Pancreas (tissue), 10 donors: Measurements from ENCODE around the gene PRRC1. TPM values are rescaled to one million over a fixed set of nuclear protein-coding genes. Genes with fewer than 3 reads are reported as not detected.

Experiments
- ATAC-seq, 4 donors: fragments of 200-7000 bp; cut with Tn5 transposase; one replicate each; pipeline versions ENCODE4 v1.8.0 to v1.9.1; 2020; ENCODE audit warnings: mild to moderate bottlenecking in 4 of 4, moderate library complexity in 4 of 4
- DNase-seq, 6 donors: peaks; one replicate each; pipeline ENCODE4 v3.0.0-alpha.2; 2020
- FAIRE-seq: peaks from 2 replicates; lab custom pipeline; 2012; peaks lifted over from hg19 to GRCh38; lab: Jason Lieb, UNC
- H3K27ac ChIP-seq, 4 donors: fragments of 200-600 bp; sonication (generic); 1 replicate in 3 of 4; 2 replicates in 1 of 4; pipeline versions ENCODE4 v1.5.0 to v1.8.0; 2020
- H3K27me3 ChIP-seq, 4 donors: fragments of 200-600 bp; one replicate each; pipeline ENCODE4 v1.8.0; 2021
- H3K36me3 ChIP-seq, 3 donors: fragments of 200-600 bp; sonication (generic) in 1 of 3; one replicate each; pipeline versions ENCODE4 v1.5.0 to v1.8.0; 2020 to 2021
- H3K4me1 ChIP-seq, 3 donors: fragments of 200-600 bp; one replicate each; pipeline ENCODE4 v1.8.0; 2021
- H3K4me3 ChIP-seq, 4 donors: fragments of 200-600 bp; sonication (generic) in 2 of 4; one replicate each; pipeline versions ENCODE4 v1.5.0 to v1.8.0; 2020 to 2021
- H3K9me3 ChIP-seq, 4 donors: fragments of 200-600 bp; one replicate each; pipeline ENCODE4 v1.8.0; 2021
- CTCF ChIP-seq, 4 donors: fragments of 200-600 bp; sonication (generic) in 3 of 4; IDR thresholded peaks; one replicate each; pipeline versions ENCODE4 v1.5.0 to v1.8.0; 2021; ENCODE audit warnings: antibody characterized with exemption in 4 of 4
- WGBS, 2 donors: extraction: QIAGEN DNeasy Blood & Tissue Kit; methylation state at CpG; one replicate each; pipeline ENCODE4 v1.1.7; 2013; 5-methylcytosine and 5-hydroxymethylcytosine counted together
- intact Hi-C, 3 donors: fragments of 100-400 bp; cut with DNase I; formaldehyde crosslinking; loops; one replicate each; pipeline versions ENCODE4 v1.11.1 to v1.14.2; 2022
- polyA plus RNA-seq, 2 donors: library from polyadenylated mRNA; stranded (reverse); fragments of 200-250 nt; gene quantifications; one replicate each; pipeline ENCODE4 v1.2.3, GENCODE V29; 2013
- total RNA-seq, 6 donors: library from RNA; stranded (reverse); fragmentation: NEBNext Ultra II Directional in 4 of 6; extraction: Animal tissue kit (Norgen Biotek cat#: 25700) in 4 of 6; gene quantifications; one replicate each; pipeline versions ENCODE4 v1.2.1 to v1.2.4, GENCODE V29; 2021 to 2023
- donor health status: healthy with polysubstance abuse.
- donor health status: DM: no; HTN: no; CAD: no; lungs with moderate emphysema.
- donor health status: DM: no; HTN: no; CAD: no.
- donor health status: control.
- donor health status: control.
- donor health status: Bipolar disorder and iron deficiency.
- donor health status: DM: yes; HTN: yes; CAD: no.
- donor health status: DM: no; HTN: no; CAD: no.
- donor health status: DM: no; HTN: no; CAD: no.
- donor health status: DM: yes; HTN: yes; CAD: no.

PRRC1 gene
- total RNA-seq, result 10 to 100 TPM; 25.7 to 46.7 (median 36.6) TPM
- 10 to 100 TPM; 17.7 to 19.4 TPM for polyA plus RNA-seq

GRCh38 chr5:127517480-127518318 lies at the start of gene PRRC1:
Gene PRRC1 (plus strand): TSS chr5:127517640. CDS start chr5:127523480, 5,840 bp downstream.
- Histone ChIP-seq H3K27ac (peak within 1 kb of the TSS; percentile 76 to 94 (median 88)), H3K4me3 (peak within 1 kb of the TSS; percentile 66 to 95 (median 92)), H3K36me3 (no peaks in the 10 kb centered on the region), H3K9me3 (no peaks in the 10 kb centered on the region), H3K4me1 (peaks cover 0 to 15% (median 10%) of the 10 kb centered on the region in 3 donors), H3K27me3 (no peaks in the 10 kb centered on the region)
- DNase-seq (peak; percentile 77 to 91 (median 84)), FAIRE-seq (no peak), ATAC-seq (peak; percentile 91 to 96 (median 96))
- TF ChIP-seq CTCF (IDR thresholded peaks at IDR 0.05), result no peak
- WGBS, 2 donors, result 0% methylated on average over 69 to 80 of the region's 80 CpGs
- intact Hi-C loops, result no loop called here

GRCh38 chr5:127471211-127471610 lies 46.2 kb upstream of the PRRC1 start:
- FAIRE-seq (no peak), ATAC-seq (no peak), DNase-seq (no peak)
- no peak overlapping the region for H3K4me3 ChIP-seq
- 64 to 79% methylated on average over 2 of the region's 2 CpGs for WGBS, 2 donors
- no peak overlapping the region for H3K27ac ChIP-seq
- no peaks in the 10 kb centered on the region for H3K27me3 ChIP-seq
- no peaks in the 10 kb centered on the region for H3K9me3 ChIP-seq
- no peak for TF ChIP-seq CTCF (IDR thresholded peaks at IDR 0.05)
- H3K36me3 ChIP-seq, result no peaks in the 10 kb centered on the region
- H3K4me1 ChIP-seq, result no peaks in the 10 kb centered on the region
- intact Hi-C loops, result no loop called here

DNA sequence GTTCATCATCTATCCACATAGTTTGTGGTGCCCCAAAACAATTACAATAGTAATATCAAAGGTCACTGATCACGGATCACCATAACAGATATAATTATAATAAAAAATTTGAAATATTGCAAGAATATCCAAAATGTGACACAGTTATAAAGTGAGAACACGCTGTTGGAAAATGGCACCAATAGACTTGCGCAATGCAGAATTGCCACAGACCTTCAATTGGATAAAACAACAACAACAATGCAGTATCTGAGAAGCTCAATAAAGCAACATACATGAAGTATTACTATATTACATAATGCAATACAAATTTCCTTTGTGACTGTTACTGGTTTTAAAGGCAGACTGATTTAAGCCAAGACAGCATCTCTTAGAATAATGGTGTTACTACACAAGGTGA lies 44.7 kb upstream of the PRRC1 start:
- H3K27ac ChIP-seq, result no peak overlapping the region
- ATAC-seq (no peak), DNase-seq (no peak), FAIRE-seq (no peak)
- H3K4me1 ChIP-seq, result no peaks in the 10 kb centered on the region
- H3K4me3 ChIP-seq, result no peak overlapping the region
- no peaks in the 10 kb centered on the region for H3K9me3 ChIP-seq
- intact Hi-C loops, result no loop called here
- H3K36me3 ChIP-seq, result no peaks in the 10 kb centered on the region
- no peak for TF ChIP-seq CTCF (IDR thresholded peaks at IDR 0.05)
- H3K27me3 ChIP-seq, result no peaks in the 10 kb centered on the region
- WGBS, 2 donors, result 86 to 93% methylated on average over 3 of the region's 3 CpGs

- no peak for TF ChIP-seq CTCF (IDR thresholded peaks at IDR 0.05)
- H3K4me1 ChIP-seq, result no peaks in the 10 kb centered on the region
- DNase-seq (no peak), FAIRE-seq (no peak), ATAC-seq (no peak)
- H3K36me3 ChIP-seq, result no peaks in the 10 kb centered on the region
- intact Hi-C loops, result loop anchor here in 1 of 3 donors (10.0 kb wide), 1 partner anchor 192 kb away; the partner anchor contains the start of gene MEGF10
- H3K27ac ChIP-seq, result no peak overlapping the region
- H3K27me3 ChIP-seq, result no peaks in the 10 kb centered on the region
- H3K9me3 ChIP-seq, result no peaks in the 10 kb centered on the region
- H3K4me3 ChIP-seq, result no peak overlapping the region
- WGBS, 2 donors, result 79% methylated on average over 4 of the region's 4 CpGs
These were observed 31.0 kb upstream of the PRRC1 start for GRCh38 chr5:127486471-127486870.
